Tibial nerve (tissue), 3 donors: ENCODE results near the gene RIN3.

ENCODE experiments used
- EP300 ChIP-seq, 2 donors: sonication (generic); formaldehyde crosslinking; IDR thresholded peaks; one replicate each; pipeline ENCODE4 v1.6.1; 2017; ENCODE audit warnings: antibody characterized with exemption in 2 of 2, mild to moderate bottlenecking in 1 of 2
- POLR2A ChIP-seq, 2 donors: fragments of 450-650 bp; IDR thresholded peaks; one replicate each; pipeline ENCODE4 v1.6.1; 2017; ENCODE audit warnings: antibody characterized with exemption in 2 of 2, mild to moderate bottlenecking in 2 of 2, moderate library complexity in 2 of 2

DNA sequence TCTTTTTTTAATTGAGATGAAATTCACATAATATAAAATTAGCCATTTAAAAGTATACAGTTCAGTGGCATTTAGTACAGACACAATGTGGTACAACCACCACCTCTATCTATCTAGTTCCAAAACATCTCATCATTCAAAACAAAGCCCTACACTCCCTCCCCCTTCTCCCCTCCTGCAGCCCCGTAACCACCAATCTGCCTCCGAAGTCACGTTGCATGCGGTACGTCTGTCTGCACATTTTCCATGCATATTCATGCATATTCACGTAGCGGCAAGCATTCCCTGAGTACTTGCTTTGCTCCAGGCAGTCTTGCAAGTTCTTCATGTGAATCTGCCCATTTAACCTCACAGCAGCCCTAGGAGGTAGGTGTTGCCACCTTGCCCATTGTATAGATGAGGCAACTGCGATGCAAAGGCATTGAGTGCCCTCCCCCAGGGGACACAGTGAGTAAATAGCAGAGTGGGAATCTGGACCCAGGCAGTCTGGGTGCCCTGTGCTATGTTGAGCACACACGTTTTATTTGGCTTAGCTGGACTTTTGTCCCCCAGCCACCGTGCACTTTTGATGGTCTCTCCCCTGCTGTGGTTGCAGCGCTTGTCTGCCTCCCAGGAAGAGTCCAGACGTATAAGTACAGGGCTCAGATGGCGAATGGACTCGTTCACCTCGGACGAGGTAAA lies 43.4 kb downstream of the RIN3 start:
- no peak for TF ChIP-seq EP300 (IDR thresholded peaks at IDR 0.05)
- no peak for TF ChIP-seq POLR2A (IDR thresholded peaks at IDR 0.05)
